ENCODE measurements around the gene PADI1. TPM values are rescaled to one million over a fixed set of nuclear protein-coding genes. Genes with fewer than 3 reads are reported as not detected.
A peak's percentile ranks its signal among the peaks of the same experiment; 100 is the strongest.

Gene PADI1
- total and polyA plus RNA-seq, 7 donors = not detected

DNA sequence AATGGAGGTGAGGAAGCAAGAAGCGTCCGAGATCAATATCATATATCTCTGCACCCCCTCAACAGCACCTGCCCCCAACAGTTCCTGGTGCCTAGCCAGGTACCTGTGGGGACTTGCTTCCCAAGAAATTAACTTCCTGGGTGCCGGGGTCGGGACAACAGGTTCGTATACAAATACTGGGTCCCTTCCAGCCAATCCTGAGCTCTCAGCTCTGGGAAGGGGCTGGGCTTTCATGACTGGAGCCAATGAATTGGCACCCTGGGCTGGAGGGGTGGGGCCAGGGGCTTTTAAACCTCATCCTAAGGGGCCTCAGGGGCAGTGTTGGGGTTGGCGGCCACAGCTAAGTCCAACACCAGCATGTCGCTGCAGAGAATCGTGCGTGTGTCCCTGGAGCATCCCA is 43.9 kb downstream of the PADI1 start, which contains the start of gene PADI3:
TSS of gene PADI3 (plus strand) at position 318 of the 400 bp plus-strand sequence. CDS start at position 358, 40 bp downstream.
- Histone ChIP-seq H3K4me1 (no peaks in the 10 kb centered on the region), H3K27me3 (ENCODE audit: insufficient read depth in 3 of 3, low read length in 2 of 3) (peaks cover 0 to 5% (median 0%) of the 10 kb centered on the region in 3 donors), H3K27ac (no peak within 1 kb of the TSS), H3K9me3 (no peaks in the 10 kb centered on the region), H3K4me3 (no peak within 1 kb of the TSS), H3K36me3 (ENCODE audit: insufficient read depth in 1 of 2, low read depth in 1 of 2) (no peaks in the 10 kb centered on the region)
- intact Hi-C loops (cut with DNase I) = no loop called here
- TF ChIP-seq, protein P1, sequence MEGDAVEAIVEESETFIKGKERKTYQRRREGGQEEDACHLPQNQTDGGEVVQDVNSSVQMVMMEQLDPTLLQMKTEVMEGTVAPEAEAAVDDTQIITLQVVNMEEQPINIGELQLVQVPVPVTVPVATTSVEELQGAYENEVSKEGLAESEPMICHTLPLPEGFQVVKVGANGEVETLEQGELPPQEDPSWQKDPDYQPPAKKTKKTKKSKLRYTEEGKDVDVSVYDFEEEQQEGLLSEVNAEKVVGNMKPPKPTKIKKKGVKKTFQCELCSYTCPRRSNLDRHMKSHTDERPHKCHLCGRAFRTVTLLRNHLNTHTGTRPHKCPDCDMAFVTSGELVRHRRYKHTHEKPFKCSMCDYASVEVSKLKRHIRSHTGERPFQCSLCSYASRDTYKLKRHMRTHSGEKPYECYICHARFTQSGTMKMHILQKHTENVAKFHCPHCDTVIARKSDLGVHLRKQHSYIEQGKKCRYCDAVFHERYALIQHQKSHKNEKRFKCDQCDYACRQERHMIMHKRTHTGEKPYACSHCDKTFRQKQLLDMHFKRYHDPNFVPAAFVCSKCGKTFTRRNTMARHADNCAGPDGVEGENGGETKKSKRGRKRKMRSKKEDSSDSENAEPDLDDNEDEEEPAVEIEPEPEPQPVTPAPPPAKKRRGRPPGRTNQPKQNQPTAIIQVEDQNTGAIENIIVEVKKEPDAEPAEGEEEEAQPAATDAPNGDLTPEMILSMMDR (IDR thresholded peaks at IDR 0.05) = no peak
- 70 to 80% (median 72%) methylated on average over 8 to 9 of the region's 9 CpGs for WGBS, 3 donors
- no peak for ATAC-seq
- peak in 1 of 2 donors; percentile 32 for DNase-seq

DNA sequence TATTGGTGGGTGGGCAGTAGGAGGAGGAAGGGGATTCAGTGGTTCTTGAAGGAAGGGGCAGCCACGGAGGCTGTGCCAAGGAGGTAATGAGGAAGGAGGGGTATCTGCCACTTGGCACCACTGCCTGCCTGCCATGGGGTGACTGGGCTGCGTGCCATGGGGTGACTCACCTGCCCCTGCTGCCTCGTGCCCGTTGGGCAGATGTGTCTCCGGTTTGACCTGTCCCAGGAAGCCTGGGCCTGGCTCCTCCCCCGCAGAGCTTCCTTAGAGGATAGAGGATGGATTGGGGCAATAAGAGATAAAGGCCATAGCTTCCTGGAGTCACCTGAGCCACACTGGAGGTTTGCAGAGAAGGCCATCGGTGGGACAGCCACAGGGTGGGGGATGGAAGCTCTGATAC is 45.7 kb downstream of the PADI1 start:
- Histone ChIP-seq H3K9me3 (no peaks in the 10 kb centered on the region), H3K4me3 (no peak overlapping the region), H3K36me3 (ENCODE audit: insufficient read depth in 1 of 2, low read depth in 1 of 2) (no peaks in the 10 kb centered on the region), H3K27ac (no peak overlapping the region), H3K4me1 (no peaks in the 10 kb centered on the region), H3K27me3 (ENCODE audit: insufficient read depth in 3 of 3, low read length in 2 of 3) (peaks cover 0 to 11% (median 0%) of the 10 kb centered on the region in 3 donors)
- 38 to 46% (median 40%) methylated on average over 7 of the region's 7 CpGs for WGBS, 3 donors
- no peak for ATAC-seq
- TF ChIP-seq, protein P1 (IDR thresholded peaks at IDR 0.05) = no peak
- intact Hi-C loops (cut with DNase I) = no loop called here
- peak in 1 of 2 donors; percentile 45 for DNase-seq

DNA sequence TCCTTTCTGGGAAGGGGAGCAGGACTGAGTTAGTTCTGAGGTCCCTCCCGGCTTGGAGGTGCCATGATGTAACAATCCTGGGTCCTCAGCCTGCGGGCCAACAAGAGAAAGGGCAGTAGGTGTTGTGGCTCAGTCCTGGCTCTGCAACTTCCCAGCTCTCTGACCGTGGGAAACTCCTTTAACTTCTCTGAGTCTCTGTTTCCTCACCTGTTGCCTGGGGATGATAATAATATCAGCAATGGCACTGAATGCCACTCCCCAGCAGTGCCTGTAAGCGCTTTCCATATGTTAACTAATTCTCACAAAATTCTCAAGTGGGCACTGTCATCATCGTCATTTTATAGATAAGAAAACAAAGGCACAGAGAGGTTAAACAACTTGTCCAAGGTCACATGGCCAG is 46.3 kb downstream of the PADI1 start:
- no peak overlapping the region for H3K27ac ChIP-seq
- peaks cover 0 to 17% (median 0%) of the 10 kb centered on the region in 3 donors for H3K27me3 ChIP-seq (ENCODE audit: insufficient read depth in 3 of 3, low read length in 2 of 3)
- H3K4me1 ChIP-seq = no peaks in the 10 kb centered on the region
- 72 to 81% (median 76%) methylated on average over 5 of the region's 5 CpGs for WGBS, 3 donors
- TF ChIP-seq, protein P1 (IDR thresholded peaks at IDR 0.05) = no peak
- H3K4me3 ChIP-seq = no peak overlapping the region
- ATAC-seq (no peak), DNase-seq (peak in 1 of 2 donors; percentile 4)
- intact Hi-C loops (cut with DNase I) = no loop called here
- no peaks in the 10 kb centered on the region for H3K9me3 ChIP-seq
- H3K36me3 ChIP-seq (ENCODE audit: insufficient read depth in 1 of 2, low read depth in 1 of 2) = no peaks in the 10 kb centered on the region

DNA sequence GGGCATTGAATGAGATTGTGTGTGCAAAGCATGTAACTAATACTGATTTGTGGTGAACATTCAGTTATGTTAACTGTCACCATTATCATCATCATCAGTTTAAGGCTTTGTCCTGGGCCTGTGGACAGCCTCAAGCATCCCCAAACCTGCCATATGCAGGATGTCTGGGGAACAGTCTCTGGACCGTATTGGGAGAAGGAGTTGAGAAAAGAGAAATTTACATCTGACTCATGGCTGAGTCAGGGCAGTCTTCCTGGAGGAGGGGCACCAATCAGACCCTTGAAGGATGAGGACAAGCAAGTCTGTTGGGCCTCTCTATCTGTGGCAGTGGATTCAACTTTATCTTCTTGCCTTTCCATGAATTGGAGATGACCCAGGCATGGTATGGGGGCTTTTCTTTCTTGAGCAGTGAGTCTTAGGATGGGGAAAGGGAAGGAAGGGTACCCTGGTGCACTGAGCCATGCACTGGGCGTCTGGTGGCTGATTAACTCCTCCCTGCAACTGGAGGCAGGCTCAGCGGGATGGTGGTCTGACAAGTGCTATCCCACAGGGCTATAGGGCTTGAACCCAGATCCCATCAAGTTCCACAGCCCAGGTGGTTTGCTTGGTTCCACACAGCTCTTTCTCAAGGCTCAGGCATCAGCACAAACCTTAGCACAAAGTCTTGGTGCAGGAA is 46.9 kb downstream of the PADI1 start:
- Histone ChIP-seq H3K4me1 (no peaks in the 10 kb centered on the region), H3K27ac (no peak overlapping the region), H3K9me3 (no peaks in the 10 kb centered on the region), H3K4me3 (no peak overlapping the region), H3K36me3 (ENCODE audit: insufficient read depth in 1 of 2, low read depth in 1 of 2) (no peaks in the 10 kb centered on the region), H3K27me3 (ENCODE audit: insufficient read depth in 3 of 3, low read length in 2 of 3) (peaks cover 0 to 17% (median 0%) of the 10 kb centered on the region in 3 donors)
- 67 to 74% (median 72%) methylated on average over 3 of the region's 3 CpGs for WGBS, 3 donors
- no peak for ATAC-seq
- intact Hi-C loops (cut with DNase I) = no loop called here
- TF ChIP-seq, protein P1 (IDR thresholded peaks at IDR 0.05) = no peak
- DNase-seq = peak in 1 of 2 donors; percentile 8
